HG02973 (cell line): ENCODE measurements around the gene ZBTB39.
"Not testable (repeated sequence)": the region's sequence is repeated elsewhere in the genome, so short reads cannot be mapped to it uniquely, and the experiment has no call there.

Source experiments
- ATAC-seq: cut with Tn5 transposase; IDR thresholded peaks from one replicate; pipeline ENCODE4 v1.9.1; 2021; ENCODE audit warnings: moderate library complexity; ENCODE audit not compliant: unreplicated experiment

The ZBTB39 gene

GRCh38 chr12:57001448-57001906 is 4.9 kb downstream of the ZBTB39 start:
- no peak for ATAC-seq

- ATAC-seq, result no peak
These were observed 6.0 kb downstream of the ZBTB39 start for GRCh38 chr12:57000393-57000792.

DNA sequence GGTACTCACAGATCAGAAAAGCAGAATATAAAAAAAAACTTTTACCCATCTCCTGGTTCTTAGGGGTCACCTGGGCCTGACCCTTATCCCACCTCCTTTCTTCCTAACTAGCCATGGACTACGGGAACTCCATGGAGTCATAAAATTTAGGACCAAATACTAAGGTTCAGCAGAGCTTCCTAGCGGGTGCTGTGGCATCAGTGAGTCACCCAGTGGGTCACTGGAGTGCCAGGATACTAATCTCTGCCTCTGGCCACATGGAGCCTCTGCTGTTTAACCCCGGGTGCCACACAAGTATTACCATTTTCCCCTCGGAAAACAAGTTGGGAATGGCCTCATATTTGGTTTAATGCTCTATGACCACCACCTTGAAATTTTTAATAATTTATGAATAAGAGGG is 6.9 kb downstream of the ZBTB39 start:
- ATAC-seq, result no peak

DNA sequence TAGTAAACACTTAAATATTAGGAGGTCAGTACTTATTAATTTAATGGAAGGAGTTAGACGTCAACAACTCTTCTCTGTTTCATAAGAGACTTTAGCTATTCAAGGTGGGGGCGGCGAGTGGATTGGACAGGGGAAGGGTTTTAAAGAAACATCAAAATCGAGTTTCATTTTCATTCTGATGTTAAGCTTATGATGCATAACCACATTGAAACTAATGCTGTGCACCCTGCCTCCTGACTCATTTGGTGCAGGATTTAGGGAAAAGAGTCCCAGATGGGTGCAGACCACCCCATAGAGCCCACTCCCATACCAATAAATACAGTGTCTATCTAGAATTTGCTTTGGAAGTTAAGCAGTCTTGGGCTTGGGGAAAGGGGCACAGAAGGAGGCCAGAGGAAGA is 7.4 kb downstream of the ZBTB39 start:
- ATAC-seq, result no peak

- ATAC-seq, result no peak
These were observed 8.0 kb downstream of the ZBTB39 start for GRCh38 chr12:56998316-56998715.

GRCh38 chr12:56996793-56997545 is 9.4 kb downstream of the ZBTB39 start:
- no peak for ATAC-seq

DNA sequence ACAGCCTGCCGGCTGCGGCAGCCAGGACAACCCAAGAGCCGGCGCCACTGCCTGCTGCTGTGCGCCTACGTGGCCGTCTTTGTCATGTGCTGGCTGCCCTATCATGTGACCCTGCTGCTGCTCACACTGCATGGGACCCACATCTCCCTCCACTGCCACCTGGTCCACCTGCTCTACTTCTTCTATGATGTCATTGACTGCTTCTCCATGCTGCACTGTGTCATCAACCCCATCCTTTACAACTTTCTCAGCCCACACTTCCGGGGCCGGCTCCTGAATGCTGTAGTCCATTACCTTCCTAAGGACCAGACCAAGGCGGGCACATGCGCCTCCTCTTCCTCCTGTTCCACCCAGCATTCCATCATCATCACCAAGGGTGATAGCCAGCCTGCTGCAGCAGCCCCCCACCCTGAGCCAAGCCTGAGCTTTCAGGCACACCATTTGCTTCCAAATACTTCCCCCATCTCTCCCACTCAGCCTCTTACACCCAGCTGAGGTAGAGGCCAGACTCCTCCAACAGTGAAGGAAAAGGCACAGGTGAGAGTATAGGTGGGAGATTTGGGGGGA is 10.3 kb downstream of the ZBTB39 start:
- no peak for ATAC-seq

GRCh38 chr12:56995201-56995929 is 11.0 kb downstream of the ZBTB39 start:
- ATAC-seq, result no peak

DNA sequence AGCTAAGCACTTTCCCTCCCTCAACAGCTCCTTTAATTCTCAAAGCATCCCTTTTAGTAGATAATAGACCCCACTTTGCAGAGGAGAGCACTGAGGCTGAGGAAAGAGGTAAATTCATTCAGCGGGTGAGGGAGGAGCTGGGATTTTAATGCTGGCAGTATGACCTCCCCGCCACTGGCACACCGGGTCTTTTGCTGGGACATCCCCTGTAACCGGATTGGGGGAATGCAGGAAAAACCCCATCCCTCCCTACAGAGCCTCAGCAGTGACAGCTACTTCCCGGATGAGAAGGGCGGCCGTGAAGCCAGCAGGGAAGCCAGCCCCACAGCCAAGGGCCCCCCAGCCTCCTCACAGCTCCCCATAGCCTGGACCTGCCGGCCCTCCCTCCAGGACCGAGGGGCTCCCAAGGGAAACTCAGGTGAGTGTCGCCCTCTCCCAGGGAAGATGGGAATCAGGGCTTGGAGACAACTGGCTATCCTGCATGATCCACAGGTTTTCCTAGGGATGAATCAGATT is 12.1 kb downstream of the ZBTB39 start:
- ATAC-seq, result no peak

DNA sequence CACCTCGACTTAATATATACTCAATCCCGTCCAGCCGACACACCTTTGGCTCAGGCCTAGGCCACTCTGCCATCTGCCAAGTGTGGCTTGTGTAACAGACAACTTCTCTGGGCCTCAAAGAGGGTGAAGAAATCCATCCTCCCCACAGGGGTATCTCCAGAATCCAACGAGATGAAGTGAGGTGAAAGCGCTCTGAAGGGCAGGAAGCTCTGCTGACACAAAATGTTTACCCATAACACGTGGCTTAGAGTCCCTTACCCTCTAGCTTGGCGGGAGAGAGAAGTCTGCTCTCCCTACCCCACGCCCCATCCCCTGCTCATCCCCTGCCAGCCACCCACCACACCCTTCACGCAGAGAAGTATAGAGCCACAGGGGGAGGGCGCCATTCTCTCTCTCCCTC is 13.0 kb downstream of the ZBTB39 start:
- ATAC-seq, result no peak

- ATAC-seq, result no peak
These were observed 14.8 kb downstream of the ZBTB39 start for GRCh38 chr12:56991319-56992246.

- ATAC-seq, result no peak
These were observed 15.6 kb downstream of the ZBTB39 start for GRCh38 chr12:56990648-56991318.

GRCh38 chr12:56989861-56990610 is 16.3 kb downstream of the ZBTB39 start:
- no peak for ATAC-seq

- ATAC-seq, result no peak
These were observed 18.1 kb downstream of the ZBTB39 start for GRCh38 chr12:56988207-56988739.

DNA sequence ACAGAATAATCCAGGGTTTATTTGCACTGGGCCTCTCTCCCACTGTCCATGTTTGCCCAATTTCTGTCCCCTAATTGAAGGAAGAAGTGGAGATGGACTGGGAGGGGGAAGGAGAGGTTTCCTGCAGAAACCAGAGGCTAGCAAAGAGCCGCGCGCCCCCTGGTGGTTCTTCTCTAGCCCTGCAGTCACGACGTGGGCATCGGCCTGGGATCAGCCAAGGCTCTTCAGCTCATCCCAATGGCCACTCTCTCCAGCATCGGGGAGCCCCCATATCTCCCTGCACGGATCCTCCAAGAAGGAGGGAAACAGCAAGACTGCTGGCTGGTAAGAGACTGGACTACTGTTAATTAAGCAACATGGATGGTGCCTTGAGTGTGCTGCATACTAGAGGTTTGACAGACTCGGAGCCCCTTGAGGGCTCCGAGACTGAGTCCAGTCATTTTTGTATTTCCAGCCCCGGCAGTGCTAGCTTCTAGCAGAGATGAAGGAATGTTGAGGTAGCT is 18.7 kb downstream of the ZBTB39 start:
- no peak for ATAC-seq

GRCh38 chr12:56987011-56987410 is 19.3 kb downstream of the ZBTB39 start:
- no peak for ATAC-seq

DNA sequence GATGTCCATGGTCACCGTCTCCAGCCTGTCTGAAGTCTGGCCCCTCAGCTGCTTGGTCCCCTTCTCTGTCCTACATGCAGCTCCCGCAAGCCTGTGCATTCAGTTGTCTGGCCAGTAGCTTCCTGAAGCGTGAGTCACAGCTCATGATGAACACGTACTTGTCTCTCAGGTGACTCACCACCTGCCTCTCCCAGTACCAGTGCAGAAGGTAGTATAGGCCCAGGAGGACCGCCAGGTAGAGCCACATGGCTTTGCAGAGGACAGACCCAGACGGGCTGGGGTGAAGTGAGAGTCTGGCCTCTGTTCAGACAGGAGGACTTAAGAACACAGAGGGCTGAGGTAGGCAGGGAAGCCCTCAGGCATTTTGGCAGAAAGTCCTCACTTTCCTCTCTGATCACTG is 20.6 kb downstream of the ZBTB39 start:
- ATAC-seq, result not testable (repeated sequence)

GRCh38 chr12:56983386-56983785 is 23.0 kb downstream of the ZBTB39 start:
- no peak for ATAC-seq
